ENCODE measurements around the gene MSI2.
A peak's percentile ranks its signal among the peaks of the same experiment; 100 is the strongest.

MSI2 gene

DNA sequence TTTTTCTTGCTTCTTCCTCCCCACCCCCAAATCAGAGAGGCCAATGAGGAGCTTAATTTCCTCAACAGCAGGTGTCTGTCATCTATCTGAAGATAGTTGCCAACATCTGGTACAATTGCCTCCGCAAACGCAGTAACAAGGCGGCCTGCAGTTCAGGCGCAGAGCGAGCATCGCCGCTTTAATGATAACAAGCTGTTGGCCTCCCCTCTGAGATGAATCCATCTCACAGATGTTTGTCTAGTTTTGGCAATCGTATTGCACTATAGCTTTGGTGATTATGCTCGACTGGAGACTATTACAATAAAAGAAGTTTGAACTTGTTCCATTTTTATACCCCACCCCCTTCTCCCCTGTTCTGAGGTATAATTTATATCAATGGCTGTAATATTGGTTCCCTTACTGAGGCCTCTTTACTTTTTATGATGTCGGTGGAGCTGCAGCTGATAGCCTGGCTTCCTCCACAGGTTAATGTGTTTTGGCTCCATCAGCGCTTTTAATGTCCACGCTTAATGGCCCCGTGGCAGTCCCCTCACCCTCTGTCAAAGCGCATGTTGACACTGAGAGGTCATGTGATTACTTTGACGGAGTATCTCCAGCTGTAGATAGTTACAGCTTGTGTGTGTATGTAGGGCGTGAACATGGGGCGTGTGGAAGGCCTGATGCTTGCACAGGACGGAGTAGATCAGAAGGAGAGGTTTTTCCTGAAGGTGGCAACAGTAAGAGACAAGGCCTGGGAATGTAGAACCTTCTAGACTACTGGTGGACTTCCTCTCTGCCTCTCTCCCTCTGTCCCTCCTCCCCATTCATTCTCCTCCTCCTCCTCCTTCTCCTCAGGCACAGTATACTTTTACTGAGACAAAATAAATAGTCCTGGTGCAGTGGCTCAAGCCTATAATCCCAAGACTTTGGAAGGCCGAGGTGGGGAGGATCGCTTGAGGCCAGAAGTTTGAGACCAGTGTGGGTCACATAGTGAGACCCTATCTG lies 164.7 kb downstream of the MSI2 start:
- no peak for DNase-seq

DNA sequence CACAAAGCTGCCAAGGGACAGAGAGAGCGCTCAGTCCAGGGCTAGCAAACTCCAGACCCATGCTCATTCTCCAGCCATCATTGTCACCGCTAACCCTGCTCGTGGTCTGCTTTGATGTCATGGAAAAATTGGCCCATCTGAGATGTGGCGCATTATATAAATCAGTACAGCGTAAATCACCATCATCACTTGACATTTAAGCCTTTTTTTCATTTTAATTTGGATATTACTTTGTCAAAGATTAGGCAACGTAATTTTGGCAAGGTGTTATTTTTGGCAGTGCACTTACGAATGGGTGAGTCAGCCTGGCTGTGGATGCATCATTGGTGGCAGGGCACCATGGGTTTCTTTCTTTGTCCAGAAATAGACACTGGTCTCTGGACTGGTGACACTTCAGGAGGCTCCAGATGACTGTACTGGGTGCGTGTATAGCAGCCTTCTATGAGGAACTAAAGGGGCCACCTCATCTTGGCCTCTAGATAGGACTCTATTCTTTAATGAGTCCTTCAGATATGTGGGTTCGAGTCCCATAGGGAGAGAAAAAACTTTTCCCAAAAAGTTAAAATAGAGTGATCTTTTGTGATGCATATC lies 166.3 kb downstream of the MSI2 start:
- DNase-seq, result peak; percentile 47

GRCh38 chr17:57423541-57423940 lies 167.2 kb downstream of the MSI2 start:
- DNase-seq, result no peak

DNA sequence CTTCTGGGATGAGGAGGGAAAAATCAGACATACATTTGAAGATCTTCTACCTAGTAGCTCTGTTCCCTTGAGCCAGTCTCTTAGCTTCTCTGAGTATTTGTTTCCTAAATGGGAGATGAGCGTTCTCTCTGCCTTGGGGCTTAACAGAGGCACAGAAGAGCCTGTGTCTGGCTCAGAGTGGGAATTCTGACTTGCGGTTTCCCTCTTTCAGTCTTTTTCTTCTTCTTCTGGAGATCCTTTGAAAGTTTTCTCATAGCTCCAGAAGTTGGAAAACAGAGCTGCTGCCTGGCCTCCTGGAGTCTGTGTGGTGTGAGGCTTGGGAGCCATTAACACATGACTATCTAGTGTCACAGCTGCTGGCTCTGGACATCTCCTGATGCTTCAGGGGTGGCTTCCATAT lies 167.9 kb downstream of the MSI2 start:
- DNase-seq, result no peak

DNA sequence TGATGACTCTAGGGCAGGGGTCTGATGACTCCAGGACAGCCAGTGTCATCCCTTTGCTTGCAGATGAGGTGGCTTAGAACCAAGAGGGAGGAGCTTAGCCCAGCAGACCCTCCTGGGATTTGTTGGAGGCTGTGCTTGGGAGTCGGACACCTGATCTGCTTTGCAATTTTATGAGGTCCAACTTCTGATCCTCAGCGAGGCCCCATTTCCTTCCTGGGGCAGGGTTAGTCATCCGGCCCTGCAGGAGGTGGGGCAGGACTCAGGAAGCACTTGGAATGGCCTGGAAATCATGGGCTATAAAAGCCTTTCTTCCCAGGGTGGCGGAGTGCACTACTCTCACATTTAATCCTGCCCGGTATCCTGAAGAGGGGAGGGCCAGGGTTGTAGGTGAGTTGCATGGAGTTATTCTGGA lies 168.5 kb downstream of the MSI2 start:
- DNase-seq, result no peak

GRCh38 chr17:57425431-57425830 lies 169.1 kb downstream of the MSI2 start:
- DNase-seq, result no peak

DNA sequence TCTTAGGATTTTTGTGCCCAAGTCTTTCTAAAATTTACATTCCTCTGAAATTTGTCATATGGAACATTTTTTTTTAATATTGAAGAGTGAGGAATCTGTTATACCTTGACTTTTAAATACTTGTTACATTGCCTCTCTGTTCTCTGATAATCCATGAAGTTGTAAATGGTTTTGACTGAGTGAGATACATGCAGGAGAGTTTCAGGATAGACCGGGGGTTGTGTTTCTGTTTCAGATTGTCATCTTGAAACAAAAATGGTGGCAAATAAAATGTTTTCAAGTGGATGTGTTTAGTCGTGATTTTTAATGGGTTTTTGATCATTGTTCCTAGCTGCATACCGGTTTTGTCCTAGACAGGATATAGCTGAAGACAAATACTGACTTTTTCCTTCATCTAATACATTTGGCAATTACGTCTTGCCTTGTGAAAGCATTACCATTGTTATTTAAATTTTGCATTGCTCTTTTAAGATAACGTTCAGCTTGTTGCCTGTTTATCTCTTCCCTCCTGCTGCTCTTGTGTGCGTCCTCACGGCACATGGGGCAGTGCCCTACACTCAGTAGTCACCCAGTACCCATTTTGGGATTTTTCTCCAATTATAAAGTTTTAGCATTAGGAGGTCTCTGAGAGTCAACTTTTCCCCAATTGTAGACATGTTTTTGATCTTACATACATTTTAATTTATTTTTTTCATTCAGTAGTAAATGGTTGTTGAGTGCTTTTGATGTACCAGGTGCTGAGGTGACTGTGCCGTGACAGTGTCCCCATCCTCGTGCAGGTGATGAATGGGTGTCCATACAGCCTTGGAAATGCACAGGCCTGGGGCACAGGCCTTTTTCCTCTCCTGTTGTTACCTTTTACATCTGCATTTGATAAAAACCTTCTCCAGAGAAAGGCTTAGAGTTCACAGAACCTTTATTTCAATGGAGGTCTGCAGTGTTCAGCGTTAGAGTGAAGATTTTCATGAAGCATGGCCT lies 169.9 kb downstream of the MSI2 start:
- DNase-seq, result no peak

GRCh38 chr17:57429966-57430365 lies 173.6 kb downstream of the MSI2 start:
- no peak for DNase-seq

GRCh38 chr17:57431415-57431814 lies 175.1 kb downstream of the MSI2 start:
- no peak for DNase-seq

DNA sequence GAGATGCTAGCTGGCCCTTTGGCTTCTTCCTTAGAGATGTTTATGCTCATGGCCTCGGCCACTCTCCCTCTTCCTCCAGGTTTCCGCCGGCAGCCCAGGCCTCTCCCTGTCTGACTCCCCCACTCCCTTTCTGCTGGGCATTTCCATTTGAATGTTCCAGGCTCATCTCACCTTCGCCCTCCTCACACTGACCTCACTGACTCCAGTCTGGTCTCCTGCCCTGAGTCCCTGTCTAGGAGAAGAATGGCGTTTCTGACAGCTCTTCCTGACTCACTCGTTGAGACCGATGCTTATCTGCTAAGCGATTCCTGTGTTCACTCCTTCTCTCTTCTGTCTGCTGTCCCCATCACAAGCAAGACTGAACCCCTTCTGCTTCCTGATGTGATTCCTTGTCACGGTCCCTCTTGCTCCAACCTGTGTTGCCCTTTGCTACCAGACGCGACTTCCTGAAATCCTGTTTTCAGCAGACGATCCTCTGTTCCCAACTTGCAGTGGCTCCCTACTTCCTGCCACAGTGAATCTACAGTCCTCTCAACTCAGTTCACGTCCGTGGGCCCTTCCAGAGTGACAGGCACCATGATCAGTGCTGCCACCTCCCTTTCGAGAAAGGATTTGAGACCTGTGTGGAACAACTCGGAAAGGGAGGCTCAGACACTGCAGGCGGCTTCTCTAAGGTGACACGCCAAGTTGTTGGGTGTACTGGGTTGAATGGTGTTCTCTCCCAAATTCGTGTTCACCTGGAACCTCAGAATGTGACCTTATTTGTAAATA lies 176.4 kb downstream of the MSI2 start:
- no peak for DNase-seq

GRCh38 chr17:57433452-57433851 lies 177.1 kb downstream of the MSI2 start:
- DNase-seq, result no peak

GRCh38 chr17:57434361-57434760 lies 178.0 kb downstream of the MSI2 start:
- no peak for DNase-seq

- no peak for DNase-seq
Observed at GRCh38 chr17:57436565-57436964, 180.2 kb downstream of the MSI2 start.

- DNase-seq, result no peak
Observed at GRCh38 chr17:57438066-57438731, 181.9 kb downstream of the MSI2 start.

DNA sequence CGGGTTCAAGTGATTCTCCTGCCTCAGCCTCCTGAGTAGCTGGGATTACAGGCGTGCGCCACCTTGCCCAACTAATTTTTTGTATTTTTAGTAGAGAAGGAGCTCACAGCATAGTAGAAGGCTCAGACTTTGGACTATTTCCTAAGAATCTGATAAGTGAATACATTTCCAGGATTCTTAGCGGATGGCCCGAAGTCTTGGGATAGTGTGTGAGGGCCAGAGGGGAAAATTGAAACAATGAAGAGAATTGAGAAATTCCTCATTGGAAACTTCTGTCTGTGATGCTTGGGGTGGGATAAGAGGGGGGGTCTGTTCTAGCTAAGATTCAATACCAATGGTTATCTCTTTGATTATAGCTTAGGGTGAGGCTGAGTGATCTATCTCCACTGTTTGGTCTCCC lies 183.3 kb downstream of the MSI2 start:
- DNase-seq, result no peak

DNA sequence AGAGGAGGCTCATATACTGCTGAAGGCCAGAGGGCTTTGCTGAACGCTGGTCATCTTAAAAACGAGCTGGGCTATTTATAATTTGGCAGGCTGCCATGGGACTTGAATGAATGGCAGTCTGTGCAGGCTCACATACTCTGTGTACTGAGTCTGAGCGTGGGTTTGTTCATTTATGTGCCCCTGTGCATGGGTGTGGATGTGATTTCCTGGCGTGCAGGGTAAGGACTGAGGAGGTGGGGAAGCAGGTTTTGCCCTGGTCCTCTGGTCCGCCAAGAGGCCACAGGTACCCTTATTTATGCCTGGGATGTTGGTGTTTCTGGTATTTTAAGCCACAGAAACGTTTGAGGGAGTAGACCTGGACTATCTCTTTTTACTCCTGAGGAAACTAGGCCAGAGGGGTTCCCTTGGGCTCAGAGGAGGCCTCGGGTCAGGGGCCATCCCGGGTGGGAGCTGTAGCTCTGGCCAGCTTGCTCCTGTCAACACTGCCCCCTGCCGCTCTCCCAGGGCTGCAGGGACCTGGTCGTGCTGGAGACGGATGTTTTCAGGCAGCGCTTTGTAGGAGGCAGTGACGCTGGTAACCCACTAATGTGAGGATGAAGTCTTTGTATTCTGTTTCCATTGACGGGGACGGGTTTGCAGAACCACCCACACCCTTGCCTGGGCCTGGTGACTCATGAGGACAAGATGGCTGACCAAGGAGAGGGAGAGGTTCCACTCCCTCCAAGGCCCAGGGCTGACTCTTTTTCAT lies 184.4 kb downstream of the MSI2 start:
- DNase-seq, result peak; percentile 86

DNA sequence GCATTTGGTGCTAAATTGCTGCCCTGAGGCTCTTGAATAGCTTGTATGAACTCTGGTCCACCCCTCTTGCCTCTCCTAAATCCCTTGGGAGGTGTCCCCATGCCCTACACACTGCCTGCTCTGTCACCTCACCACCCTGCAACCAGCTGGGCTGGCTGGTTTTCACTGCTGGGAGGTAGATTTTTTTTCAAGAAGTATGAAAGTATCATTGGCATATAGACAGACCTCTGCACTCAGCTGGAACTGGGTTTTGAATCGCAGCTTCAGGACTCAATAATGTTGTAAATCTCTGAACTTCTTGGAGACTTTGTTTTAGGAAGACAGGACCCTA lies 184.9 kb downstream of the MSI2 start:
- DNase-seq, result no peak

DNA sequence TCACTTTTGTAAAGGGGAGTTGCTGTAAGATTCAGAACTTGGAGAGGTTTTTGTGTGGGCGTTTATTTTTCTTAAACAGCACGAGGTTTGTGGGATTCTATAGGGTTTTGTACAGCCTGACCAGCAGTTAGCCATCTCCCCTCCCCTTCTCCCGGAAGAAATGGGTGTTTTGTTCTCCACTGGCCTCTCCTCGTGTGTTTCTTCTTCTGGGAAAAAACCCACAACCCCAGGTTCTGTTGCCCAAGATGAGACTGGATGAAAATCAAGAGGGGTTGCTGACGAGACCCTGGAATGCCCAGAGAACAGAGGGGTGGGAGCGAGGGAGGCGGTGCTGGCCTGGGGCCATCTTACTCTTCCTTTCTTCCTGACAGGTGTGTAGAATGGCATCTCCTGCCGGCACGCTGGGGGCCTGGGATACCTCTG lies 186.1 kb downstream of the MSI2 start:
- DNase-seq, result no peak

DNA sequence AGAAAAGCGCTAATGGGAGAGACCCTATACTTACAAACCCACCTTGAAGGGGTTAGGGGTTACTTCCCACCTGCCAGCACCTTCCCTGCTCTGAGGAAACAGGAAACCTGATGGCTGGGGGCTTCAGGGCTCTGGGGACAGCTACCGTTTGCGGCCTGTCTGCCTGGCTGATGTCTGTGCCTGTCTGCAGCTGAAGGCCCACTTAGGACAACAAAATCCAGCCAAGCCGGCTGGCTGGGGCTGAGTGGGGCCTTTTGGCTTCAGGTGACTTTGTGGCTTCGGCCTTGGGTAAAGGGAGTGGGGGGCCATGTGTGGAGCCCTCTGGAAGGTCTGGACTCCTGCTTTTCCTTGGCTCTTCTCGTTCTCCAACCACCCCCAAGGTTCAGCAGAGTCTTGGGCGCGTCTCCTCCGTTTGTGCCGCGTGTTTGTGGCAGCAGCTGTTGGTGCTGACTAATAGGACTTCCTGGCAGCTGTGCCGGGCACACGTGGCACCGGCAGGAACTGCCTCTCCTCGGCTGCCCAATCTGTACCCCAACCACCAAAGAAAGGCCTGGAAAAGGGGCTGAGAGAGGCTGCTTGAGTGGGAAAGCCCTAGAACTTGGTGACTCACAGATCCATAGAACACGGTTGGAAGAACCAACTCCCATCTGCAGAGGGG lies 186.7 kb downstream of the MSI2 start:
- peak; percentile 71 for DNase-seq

DNA sequence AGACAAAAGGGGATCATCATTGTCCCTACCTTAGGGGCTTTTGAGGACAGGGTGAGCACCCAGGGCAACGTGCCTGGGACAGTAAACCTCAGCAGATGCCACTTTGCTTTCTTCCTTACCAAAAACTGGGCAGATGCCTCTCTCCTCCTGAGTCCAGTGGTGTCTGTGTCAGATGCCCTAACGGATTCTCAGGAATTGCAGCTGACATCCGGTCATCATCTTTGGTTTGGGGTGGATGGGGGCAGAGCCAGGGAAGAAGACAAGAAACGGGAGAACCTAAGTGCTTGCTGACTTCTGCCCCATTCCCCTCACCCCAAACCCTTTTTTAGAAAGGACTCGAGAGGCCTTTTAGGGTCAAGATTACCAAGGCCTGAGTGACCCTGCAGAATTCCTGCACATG lies 187.5 kb downstream of the MSI2 start:
- no peak for DNase-seq

All from stimulated activated CD8-positive, alpha-beta memory T cell treated with anti-CD3 and anti-CD28 coated beads, Interleukin-4, amount 100 ng/mL, for 48 hours (primary cell).